GM23248 (cell line): ENCODE results near the gene TPRX2. TPM values are rescaled to one million over a fixed set of nuclear protein-coding genes. Genes with fewer than 3 reads are reported as not detected.

ENCODE experiments used
- DNase-seq: peaks from one replicate; pipeline ENCODE4 v3.0.0-alpha.2; 2015
- H2AFZ ChIP-seq: fragments of 200-600 bp; sonication (generic); 2 replicates; pipeline ENCODE4 v1.6.1; 2016; ENCODE audit warnings: antibody characterized with exemption
- H3F3A ChIP-seq: fragments of 200-600 bp; sonication (generic); 2 replicates; pipeline ENCODE4 v1.6.1; 2016; ENCODE audit warnings: mild to moderate bottlenecking, antibody characterized with exemption, mixed run types; ENCODE audit not compliant: insufficient read depth
- H3K27ac ChIP-seq: fragments of 200-600 bp; sonication (generic); 2 replicates; pipeline ENCODE4 v1.5.1; 2016; ENCODE audit warnings: mild to moderate bottlenecking
- H3K27me3 ChIP-seq: fragments of 200-600 bp; sonication (generic); replicated peaks from 2 replicates; pipeline ENCODE4 v1.6.1; 2016; ENCODE audit warnings: mild to moderate bottlenecking; ENCODE audit not compliant: insufficient read depth
- H3K36me3 ChIP-seq: fragments of 200-600 bp; sonication (generic); 2 replicates; pipeline ENCODE4 v1.6.1; 2016; ENCODE audit warnings: low read depth, mild to moderate bottlenecking
- H3K4me1 ChIP-seq: fragments of 200-600 bp; sonication (generic); 2 replicates; pipeline ENCODE4 v1.6.1; 2016; ENCODE audit warnings: mild to moderate bottlenecking; ENCODE audit not compliant: insufficient read depth
- H3K4me2 ChIP-seq: fragments of 200-600 bp; sonication (generic); one replicate; pipeline ENCODE4 v1.6.1; 2016; ENCODE audit warnings: mild to moderate bottlenecking; ENCODE audit not compliant: unreplicated experiment
- H3K4me3 ChIP-seq: fragments of 200-600 bp; sonication (generic); 2 replicates; pipeline ENCODE4 v1.5.1; 2016; ENCODE audit warnings: mild to moderate bottlenecking
- H3K79me2 ChIP-seq: fragments of 200-600 bp; sonication (generic); 2 replicates; pipeline ENCODE4 v1.6.1; 2016; ENCODE audit warnings: mild to moderate bottlenecking; ENCODE audit not compliant: insufficient read depth
- H3K9ac ChIP-seq: fragments of 200-600 bp; sonication (generic); 2 replicates; pipeline ENCODE4 v1.6.1; 2016; ENCODE audit warnings: mild to moderate bottlenecking
- H3K9me2 ChIP-seq: fragments of 200-600 bp; sonication (generic); 2 replicates; pipeline ENCODE4 v1.6.1; 2016; ENCODE audit warnings: mixed run types, mild to moderate bottlenecking, moderate library complexity; ENCODE audit not compliant: insufficient read depth
- H3K9me3 ChIP-seq: fragments of 200-600 bp; sonication (generic); one replicate; pipeline ENCODE4 v1.6.1; 2017; ENCODE audit warnings: low read depth
- H4K20me1 ChIP-seq: fragments of 200-600 bp; sonication (generic); 2 replicates; pipeline ENCODE4 v1.6.0; 2016; ENCODE audit not compliant: insufficient read depth
- EZH2 ChIP-seq: fragments of 200-600 bp; sonication (generic); IDR thresholded peaks from 2 replicates; pipeline ENCODE4 v1.6.1; 2018; ENCODE audit warnings: antibody characterized with exemption, mild to moderate bottlenecking; ENCODE audit not compliant: insufficient read depth, poor library complexity, severe bottlenecking
- EZH2phosphoT487 ChIP-seq: fragments of 200-600 bp; sonication (generic); IDR thresholded peaks from 2 replicates; pipeline ENCODE4 v1.6.1; 2018; ENCODE audit warnings: antibody characterized with exemption, moderate library complexity, mild to moderate bottlenecking, low read depth; ENCODE audit not compliant: insufficient read depth
- WGBS, 2 experiments: methylation state at CpG; one replicate each; pipeline ENCODE4 v1.1.6; 2015 to 2017; ENCODE audit warnings: low lambda C conversion rate in 2 of 2, low coverage in 1 of 2; ENCODE audit errors: missing lambda C conversion rate in 2 of 2; 5-methylcytosine and 5-hydroxymethylcytosine counted together
- in situ Hi-C: fragments of 300-500 bp; cut with MboI; formaldehyde crosslinking; loops from 2 replicates; pipeline ENCODE4 v1.15.0; 2020
- polyA plus RNA-seq: library from polyadenylated mRNA; unstranded; fragments of >200 nt; fragmentation: Nextera tagmentation; extraction: Ambion mirVana; gene quantifications from 2 replicates; pipeline ENCODE4 v1.2.1, GENCODE V29; 2016
- total RNA-seq: library from RNA; depleted of rRNA; stranded (reverse); fragments of >200 nt; shearing (Covaris generic); gene quantifications from 2 replicates; pipeline ENCODE4 v1.2.3, GENCODE V29; 2014

The TPRX2 gene
- total and polyA plus RNA-seq, 2 experiments from 2014 or later = not detected

GRCh38 chr19:47886010-47886559 is 27.1 kb downstream of the TPRX2 start, which contains the start of gene SULT2A1:
Gene SULT2A1, minus strand, starts transcription at chr19:47886315. Its CDS starts 58 bp downstream, at chr19:47886257.
- no peaks in the 10 kb centered on the region for H3K9me2 ChIP-seq
- in situ Hi-C loops = loop anchor here (25.0 kb wide), 1 partner anchor 101 kb away; the partner anchor contains the start of genes BSPH1 and ELSPBP1
- 49 to 52% methylated on average over 12 of the region's 12 CpGs for WGBS, 2 experiments

GRCh38 chr19:47890865-47891621 is 32.0 kb downstream of the TPRX2 start:
- no peaks in the 10 kb centered on the region; the same call in 1 of the 2 replicates for H3K27me3 ChIP-seq
- WGBS, 2 experiments = 30 to 36% methylated on average over 7 of the region's 7 CpGs
- no peak for TF ChIP-seq EZH2
- no peak for TF ChIP-seq EZH2phosphoT487
- H2AFZ ChIP-seq = no peak overlapping the region
- no peaks in the 10 kb centered on the region for H3K9me3 ChIP-seq
- DNase-seq = no peak
- H3K9me2 ChIP-seq = no peaks in the 10 kb centered on the region
- H3K4me3 ChIP-seq = no peak overlapping the region
- no peak overlapping the region for H3K9ac ChIP-seq
- H4K20me1 ChIP-seq = no peaks in the 10 kb centered on the region
- no peak overlapping the region for H3K27ac ChIP-seq
- H3K4me1 ChIP-seq = no peaks in the 10 kb centered on the region
- H3F3A ChIP-seq = no peaks in the 10 kb centered on the region
- no peaks in the 10 kb centered on the region for H3K79me2 ChIP-seq
- in situ Hi-C loops = loop anchor here (25.0 kb wide), 1 partner anchor 96 kb away; the partner anchor contains the start of genes BSPH1 and ELSPBP1
- H3K4me2 ChIP-seq = no peak overlapping the region
- H3K36me3 ChIP-seq = no peaks in the 10 kb centered on the region

More at GRCh38 chr19:47886010-47886559, 27.1 kb downstream of the TPRX2 start, which contains the start of gene SULT2A1:
- Histone ChIP-seq H3K36me3 (no peaks in the 10 kb centered on the region), H3F3A (no peaks in the 10 kb centered on the region), H3K27ac (no peak within 1 kb of the TSS), H3K9me3 (no peaks in the 10 kb centered on the region), H3K79me2 (no peaks in the 10 kb centered on the region), H4K20me1 (no peaks in the 10 kb centered on the region), H3K9ac (no peak within 1 kb of the TSS), H3K4me2 (no peak within 1 kb of the TSS), H3K27me3 (peaks cover 7% of the 10 kb centered on the region; the same call in 1 of the 2 replicates), H3K4me3 (no peak within 1 kb of the TSS), H2AFZ (no peak within 1 kb of the TSS), H3K4me1 (no peaks in the 10 kb centered on the region)
- no peak for DNase-seq
- TF ChIP-seq EZH2 (no peak), EZH2phosphoT487 (no peak)

- Histone ChIP-seq H3K9me2 (no peaks in the 10 kb centered on the region), H3K9ac (no peak overlapping the region), H3K27ac (no peak overlapping the region), H4K20me1 (no peaks in the 10 kb centered on the region), H3K36me3 (no peaks in the 10 kb centered on the region), H3K4me2 (no peak overlapping the region), H3K9me3 (no peaks in the 10 kb centered on the region), H3K4me1 (no peaks in the 10 kb centered on the region), H3K79me2 (no peaks in the 10 kb centered on the region), H3F3A (no peaks in the 10 kb centered on the region), H3K4me3 (no peak overlapping the region), H3K27me3 (no peaks in the 10 kb centered on the region; the same call in 1 of the 2 replicates), H2AFZ (no peak overlapping the region)
- 16 to 18% methylated on average over 2 of the region's 2 CpGs for WGBS, 2 experiments
- DNase-seq = no peak
- TF ChIP-seq EZH2phosphoT487 (no peak), EZH2 (no peak)
- in situ Hi-C loops = loop anchor here (25.0 kb wide), 1 partner anchor 96 kb away; the partner anchor contains the start of genes BSPH1 and ELSPBP1
Observed at GRCh38 chr19:47891622-47891922, 32.5 kb downstream of the TPRX2 start.

GRCh38 chr19:47891923-47892666 is 33.1 kb downstream of the TPRX2 start:
- no peak overlapping the region for H3K27ac ChIP-seq
- TF ChIP-seq EZH2phosphoT487 (no peak), EZH2 (no peak)
- H3K36me3 ChIP-seq = no peaks in the 10 kb centered on the region
- no peak overlapping the region for H2AFZ ChIP-seq
- no peaks in the 10 kb centered on the region for H3F3A ChIP-seq
- H3K79me2 ChIP-seq = no peaks in the 10 kb centered on the region
- H3K4me3 ChIP-seq = no peak overlapping the region
- H3K27me3 ChIP-seq = no peaks in the 10 kb centered on the region
- H3K4me2 ChIP-seq = no peak overlapping the region
- H3K9me2 ChIP-seq = no peaks in the 10 kb centered on the region
- in situ Hi-C loops = loop anchor here (25.0 kb wide), 1 partner anchor 95 kb away; the partner anchor contains the start of genes BSPH1 and ELSPBP1
- no peaks in the 10 kb centered on the region for H3K9me3 ChIP-seq
- no peak for DNase-seq
- H4K20me1 ChIP-seq = no peaks in the 10 kb centered on the region
- no peak overlapping the region for H3K9ac ChIP-seq
- WGBS, 2 experiments = 51 to 54% methylated on average over 7 of the region's 7 CpGs
- H3K4me1 ChIP-seq = no peaks in the 10 kb centered on the region
